Kidney (tissue), 14 donors: Measurements from ENCODE around the gene UBE3D. TPM values are rescaled to one million over a fixed set of nuclear protein-coding genes. Genes with fewer than 3 reads are reported as not detected.

Experiments used
- DNase-seq, 5 donors: peaks; one replicate each; pipeline ENCODE4 v3.0.0-alpha.2; 2013 to 2020
- FAIRE-seq: peaks from 2 replicates; lab custom pipeline; 2012; peaks lifted over from hg19 to GRCh38; lab: Jason Lieb, UNC
- H3K27ac ChIP-seq, 2 donors: one replicate each; pipeline ENCODE4 v1.7.0; 2013; ENCODE audit warnings: low read depth in 2 of 2, low read length in 2 of 2, inconsistent platforms in 1 of 2
- H3K27me3 ChIP-seq: one replicate; pipeline ENCODE4 v1.7.1; 2013; ENCODE audit warnings: low read length, inconsistent platforms; ENCODE audit not compliant: control insufficient read depth, insufficient read depth
- H3K36me3 ChIP-seq, 3 donors: one replicate each; pipeline versions ENCODE4 v1.7.0 to v1.7.1; 2013; ENCODE audit warnings: low read length in 3 of 3, control low read depth in 1 of 3, inconsistent platforms in 1 of 3; ENCODE audit not compliant: insufficient read depth in 3 of 3, control insufficient read depth in 2 of 3
- H3K4me1 ChIP-seq, 3 donors: one replicate each; pipeline versions ENCODE4 v1.7.0 to v1.7.1; 2013; ENCODE audit warnings: low read length in 3 of 3, inconsistent platforms in 1 of 3, low read depth in 1 of 3; ENCODE audit not compliant: control insufficient read depth in 2 of 3, insufficient read depth in 2 of 3
- H3K4me3 ChIP-seq, 3 donors: one replicate each; pipeline versions ENCODE4 v1.7.0 to v1.8.1; 2013; ENCODE audit warnings: low read length in 3 of 3, control low read depth in 1 of 3, inconsistent platforms in 1 of 3
- H3K9ac ChIP-seq, 3 donors: one replicate each; pipeline versions ENCODE4 v1.7.0 to v1.7.1; 2013; ENCODE audit warnings: low read length in 3 of 3, control low read depth in 1 of 3, inconsistent platforms in 1 of 3
- H3K9me3 ChIP-seq, 3 donors: one replicate each; pipeline versions ENCODE4 v1.7.0 to v1.7.1; 2013; ENCODE audit warnings: low read length in 3 of 3, control low read depth in 1 of 3, inconsistent platforms in 1 of 3; ENCODE audit not compliant: control insufficient read depth in 2 of 3, insufficient read depth in 1 of 3
- CTCF ChIP-seq: IDR thresholded peaks from 3 replicates; pipeline ENCODE4 v1.5.1; 2012; ENCODE audit warnings: mild to moderate bottlenecking, moderate library complexity, borderline replicate concordance; ENCODE audit not compliant: insufficient read depth; ENCODE audit errors: extremely low read depth
- intact Hi-C: fragments of 100-400 bp; cut with DNase I; formaldehyde crosslinking; loops from one replicate; pipeline ENCODE4 v1.11.1; 2022
- polyA plus RNA-seq: library from polyadenylated mRNA; stranded (reverse); fragments of 350-450 nt; fragmentation: Illumina TruSeq; extraction: RNeasy Lipid Tissue Mini Kit (QIAGEN cat#74804); gene quantifications from one replicate; pipeline ENCODE4 v1.2.3, GENCODE V29; 2014; ENCODE audit warnings: low read depth, low replicate concordance; ENCODE audit not compliant: insufficient read depth
- total RNA-seq: library from RNA; stranded (reverse); fragmentation: NEBNext Ultra II Directional; extraction: Animal tissue kit (Norgen Biotek cat#: 25700); gene quantifications from one replicate; pipeline ENCODE4 v1.2.1, GENCODE V29; 2021
- donor health status: control.
- donor health status: control.
- donor health status: control.
- donor health status: control.
- donor health status: control.
- donor health status: DM: yes; HTN: yes; CAD: no.
- donor health status: Normal renal cell carcinoma (clear cell type).

Gene UBE3D
- total and polyA plus RNA-seq, 2 donors from 2014 or later = 4.8 to 6.0 TPM

GRCh38 chr6:82843291-82843885, 222.3 kb downstream of the UBE3D start:
- Histone ChIP-seq H3K36me3 (no peaks in the 10 kb centered on the region), H3K9ac (no peak overlapping the region), H3K9me3 (no peaks in the 10 kb centered on the region), H3K4me3 (no peak overlapping the region), H3K27ac (no peak overlapping the region), H3K27me3 (no peaks in the 10 kb centered on the region), H3K4me1 (peaks cover 0 to 3% (median 0%) of the 10 kb centered on the region in 3 donors)
- TF ChIP-seq CTCF = no peak
- no peak for DNase-seq
- FAIRE-seq = no peak
- intact Hi-C loops = no loop called here

- no peaks in the 10 kb centered on the region for H3K36me3 ChIP-seq
- H3K4me1 ChIP-seq = peaks cover 0 to 3% (median 0%) of the 10 kb centered on the region in 3 donors
- H3K4me3 ChIP-seq = no peak overlapping the region
- FAIRE-seq (no peak), DNase-seq (no peak)
- H3K27me3 ChIP-seq = no peaks in the 10 kb centered on the region
- H3K27ac ChIP-seq = no peak overlapping the region
- no peaks in the 10 kb centered on the region for H3K9me3 ChIP-seq
- no peak overlapping the region for H3K9ac ChIP-seq
- intact Hi-C loops = no loop called here
- no peak for TF ChIP-seq CTCF
Measured at GRCh38 chr6:82842721-82843120, 222.9 kb downstream of the UBE3D start.

Other genes starting within 250 kb of the UBE3D start
- gene DOP1A, start 1.8 kb upstream of the UBE3D start, total RNA-seq = 31.6 TPM
- gene DOP1A, start 1.8 kb upstream of the UBE3D start, polyA plus RNA-seq = 5.1 TPM
- gene PGM3, start 127.4 kb upstream of the UBE3D start, total RNA-seq = 31.8 TPM
- 10.3 TPM for gene PGM3, start 127.4 kb upstream of the UBE3D start, polyA plus RNA-seq
- gene RWDD2A, start 127.5 kb upstream of the UBE3D start, total RNA-seq = 4.0 TPM
- 5.5 TPM for gene RWDD2A, start 127.5 kb upstream of the UBE3D start, polyA plus RNA-seq